Liver (tissue), 9 donors: ENCODE data around the gene WHRN. TPM values are rescaled to one million over a fixed set of nuclear protein-coding genes. Genes with fewer than 3 reads are reported as not detected.

Source experiments
- DNase-seq: peaks from one replicate; pipeline ENCODE4 v3.0.0-alpha.2; 2017; ENCODE audit warnings: low spot score
- H3K27ac ChIP-seq, 2 donors: one replicate each; pipeline ENCODE4 v1.7.0; 2013; ENCODE audit warnings: inconsistent platforms in 2 of 2, low read length in 2 of 2, control low read depth in 1 of 2, low read depth in 1 of 2, mild to moderate bottlenecking in 1 of 2
- H3K27me3 ChIP-seq, 4 donors: one replicate each; pipeline versions ENCODE4 v1.6.1 to v1.7.0; 2013; ENCODE audit warnings: low read length in 3 of 4, inconsistent platforms in 1 of 4, mild to moderate bottlenecking in 1 of 4, moderate library complexity in 1 of 4; ENCODE audit not compliant: control insufficient read depth in 4 of 4, insufficient read depth in 4 of 4
- H3K36me3 ChIP-seq, 4 donors: one replicate each; pipeline versions ENCODE4 v1.6.1 to v1.7.0; 2013; ENCODE audit warnings: low read length in 3 of 4, mild to moderate bottlenecking in 3 of 4, low read depth in 1 of 4, moderate library complexity in 1 of 4; ENCODE audit not compliant: control insufficient read depth in 4 of 4, insufficient read depth in 3 of 4
- H3K4me1 ChIP-seq, 4 donors: one replicate each; pipeline versions ENCODE4 v1.6.1 to v1.7.0; 2013; ENCODE audit warnings: low read length in 3 of 4, mild to moderate bottlenecking in 3 of 4, moderate library complexity in 1 of 4; ENCODE audit not compliant: control insufficient read depth in 4 of 4, insufficient read depth in 4 of 4
- H3K4me3 ChIP-seq, 3 donors: one replicate each; pipeline versions ENCODE4 v1.6.1 to v1.7.0; 2013; ENCODE audit warnings: low read length in 3 of 3, control low read depth in 1 of 3, low read depth in 1 of 3, mild to moderate bottlenecking in 1 of 3
- H3K9ac ChIP-seq, 2 donors: one replicate each; pipeline ENCODE4 v1.7.0; 2013; ENCODE audit warnings: low read length in 2 of 2, mild to moderate bottlenecking in 2 of 2, moderate library complexity in 2 of 2, control low read depth in 1 of 2, low read depth in 1 of 2
- H3K9me3 ChIP-seq, 4 donors: one replicate each; pipeline versions ENCODE4 v1.6.1 to v1.7.0; 2013; ENCODE audit warnings: low read length in 3 of 4; ENCODE audit not compliant: control insufficient read depth in 4 of 4
- ATF3 ChIP-seq: IDR thresholded peaks from 2 replicates; pipeline ENCODE4 v1.6.1; 2016; ENCODE audit warnings: antibody characterized with exemption
- CTCF ChIP-seq: fragments of 150-350 bp; IDR thresholded peaks from 2 replicates; pipeline ENCODE4 v1.5.1; 2017; ENCODE audit warnings: improper control_type of control experiment, low read depth, low read length; ENCODE audit not compliant: missing input control
- EGR1 ChIP-seq, 2 donors: IDR thresholded peaks; 2 replicates each; pipeline ENCODE4 v1.6.1; 2016 to 2018; ENCODE audit warnings: antibody characterized with exemption in 2 of 2, low read depth in 2 of 2
- GABPA ChIP-seq, 2 donors: IDR thresholded peaks in 1 of 2; conservative IDR thresholded peaks in 1 of 2; 2 replicates each; pipeline ENCODE4 v1.6.1; 2016; ENCODE audit warnings: antibody characterized with exemption in 2 of 2, mild to moderate bottlenecking in 1 of 2, moderate library complexity in 1 of 2
- HNF4A ChIP-seq, 2 donors: conservative IDR thresholded peaks; 2 replicates each; pipeline ENCODE4 v1.6.1; 2016; ENCODE audit warnings: antibody characterized with exemption in 2 of 2, mild to moderate bottlenecking in 2 of 2
- HNF4G ChIP-seq: IDR thresholded peaks from 2 replicates; pipeline ENCODE4 v1.6.1; 2016; ENCODE audit warnings: antibody characterized with exemption
- JUND ChIP-seq, 2 donors: IDR thresholded peaks; 2 replicates each; pipeline ENCODE4 v1.6.1; 2016; ENCODE audit warnings: antibody characterized with exemption in 2 of 2
- MAX ChIP-seq: IDR thresholded peaks from 2 replicates; pipeline ENCODE4 v1.6.1; 2016; ENCODE audit warnings: antibody characterized with exemption
- NR2F2 ChIP-seq: IDR thresholded peaks from 2 replicates; pipeline ENCODE4 v1.6.1; 2016; ENCODE audit warnings: antibody characterized with exemption
- RAD21 ChIP-seq, 2 donors: IDR thresholded peaks; 2 replicates each; pipeline ENCODE4 v1.6.1; 2016; ENCODE audit warnings: antibody characterized with exemption in 2 of 2, mild to moderate bottlenecking in 2 of 2
- REST ChIP-seq: IDR thresholded peaks from 2 replicates; pipeline ENCODE4 v1.6.1; 2016; ENCODE audit warnings: antibody characterized with exemption, mild to moderate bottlenecking
- RXRA ChIP-seq, 2 donors: IDR thresholded peaks; 2 replicates each; pipeline ENCODE4 v1.6.1; 2017 to 2018; ENCODE audit warnings: antibody characterized with exemption in 2 of 2, mild to moderate bottlenecking in 1 of 2
- SP1 ChIP-seq: IDR thresholded peaks from 2 replicates; pipeline ENCODE4 v1.6.1; 2018; ENCODE audit warnings: antibody characterized with exemption, mild to moderate bottlenecking
- TAF1 ChIP-seq: conservative IDR thresholded peaks from 2 replicates; pipeline ENCODE4 v1.6.1; 2016; ENCODE audit warnings: antibody characterized with exemption, mild to moderate bottlenecking
- ZBTB33 ChIP-seq: IDR thresholded peaks from 2 replicates; pipeline ENCODE4 v1.6.1; 2016; ENCODE audit warnings: antibody characterized with exemption
- WGBS: extraction: QIAGEN DNeasy Blood & Tissue Kit; methylation state at CpG from one replicate; pipeline ENCODE4 v1.1.7; 2013; 5-methylcytosine and 5-hydroxymethylcytosine counted together
- polyA plus RNA-seq, 2 donors: library from polyadenylated mRNA; stranded (reverse) in 1 of 2; unstranded in 1 of 2; fragments of 200-250 nt in 1 of 2; fragments of >200 nt in 1 of 2; fragmentation: Nextera tagmentation in 1 of 2; extraction: Ambion mirVana in 1 of 2; gene quantifications; one replicate each; pipeline versions ENCODE4 v1.2.1 to v1.2.3, GENCODE V29; 2013 to 2015
- total RNA-seq, 2 donors: library from RNA; depleted of rRNA; stranded (reverse); fragments of >200 nt; gene quantifications; one replicate each; pipeline ENCODE4 v1.2.3, GENCODE V29; 2014
- donor health status: healthy.
- donor health status: healthy.
- donor health status: healthy.
- donor health status: healthy.
- donor health status: healthy.

WHRN gene
- total and polyA plus RNA-seq, 4 donors = 0.42 to 1.9 (median 0.88) TPM

GRCh38 chr9:114425126-114425525 is 80.1 kb downstream of the WHRN start:
- Histone ChIP-seq H3K9ac (no peak overlapping the region), H3K27me3 (no peaks in the 10 kb centered on the region), H3K4me3 (no peak overlapping the region), H3K27ac (no peak overlapping the region), H3K9me3 (no peaks in the 10 kb centered on the region), H3K36me3 (no peaks in the 10 kb centered on the region), H3K4me1 (no peaks in the 10 kb centered on the region)
- no peak for TF ChIP-seq JUND (IDR thresholded peaks at IDR 0.05)
- no peak for TF ChIP-seq ZBTB33
- no peak for TF ChIP-seq RXRA (IDR thresholded peaks at IDR 0.05)
- TF ChIP-seq SP1 = no peak
- no peak for TF ChIP-seq REST
- TF ChIP-seq ATF3 = no peak
- TF ChIP-seq HNF4A (conservative IDR thresholded peaks at IDR 0.05) = no peak
- TF ChIP-seq EGR1 (IDR thresholded peaks at IDR 0.05; ENCODE audit: low read depth in 2 of 2) = no peak
- no peak for TF ChIP-seq RAD21 (IDR thresholded peaks at IDR 0.05)
- TF ChIP-seq HNF4G = no peak
- no peak for TF ChIP-seq GABPA (IDR thresholded peaks at IDR 0.05 in 1 of 2, conservative IDR thresholded peaks at IDR 0.05 in 1 of 2)
- no peak for TF ChIP-seq CTCF
- DNase-seq = no peak
- WGBS = 91% methylated on average over 11 of the region's 11 CpGs

- no peaks in the 10 kb centered on the region for H3K36me3 ChIP-seq
- no peaks in the 10 kb centered on the region for H3K9me3 ChIP-seq
- TF ChIP-seq NR2F2 (no peak), SP1 (no peak), RAD21 (IDR thresholded peaks at IDR 0.05) (no peak), TAF1 (no peak), MAX (no peak), HNF4A (conservative IDR thresholded peaks at IDR 0.05) (no peak)
- no peak overlapping the region for H3K9ac ChIP-seq
- no peak for DNase-seq
- 95% methylated on average over 12 of the region's 12 CpGs for WGBS
- no peak overlapping the region for H3K4me3 ChIP-seq
- H3K4me1 ChIP-seq = no peaks in the 10 kb centered on the region
- no peak overlapping the region for H3K27ac ChIP-seq
- no peaks in the 10 kb centered on the region for H3K27me3 ChIP-seq
Observed at GRCh38 chr9:114424126-114424525, 81.1 kb downstream of the WHRN start.
